A549 (cell line): ENCODE results near the gene GMPR.

Experiments
- CEBPB ChIP-seq, 2 experiments: fragments of >200 bp in 1 of 2; sonication (Bioruptor Twin) in 1 of 2; formaldehyde crosslinking in 1 of 2; IDR thresholded peaks; 2 replicates each; pipeline ENCODE4 v1.6.1; 2012 to 2016
- CTCF ChIP-seq: fragments of >200 bp; sonication (Bioruptor Twin); formaldehyde crosslinking; IDR thresholded peaks from 3 replicates; pipeline ENCODE4 v1.5.1; 2016
- MYC ChIP-seq: IDR thresholded peaks from 2 replicates; pipeline ENCODE4 v1.6.1; 2012; ENCODE audit warnings: mild to moderate bottlenecking, inconsistent platforms, low read length, improper control_type of control experiment, borderline replicate concordance
- NR3C1 ChIP-seq: fragments of >200 bp; sonication (Bioruptor Twin); formaldehyde crosslinking; IDR thresholded peaks from 3 replicates; pipeline ENCODE4 v1.6.1; 2017

GRCh38 chr6:16274885-16275589 is 36.6 kb downstream of the GMPR start:
- TF ChIP-seq CEBPB (IDR thresholded peaks at IDR 0.05) (no peak), NR3C1 (no peak), MYC (no peak), CTCF (no peak)
